Stromal cell of bone marrow (primary cell): ENCODE measurements around the gene IDE.
"Not testable (repeated sequence)": the region's sequence is repeated elsewhere in the genome, so short reads cannot be mapped to it uniquely, and the experiment has no call there.

Source experiments
- DNase-seq: peaks from one replicate; pipeline ENCODE4 v3.0.0-alpha.2; 2012; ENCODE audit warnings: low read depth

The IDE gene

DNA sequence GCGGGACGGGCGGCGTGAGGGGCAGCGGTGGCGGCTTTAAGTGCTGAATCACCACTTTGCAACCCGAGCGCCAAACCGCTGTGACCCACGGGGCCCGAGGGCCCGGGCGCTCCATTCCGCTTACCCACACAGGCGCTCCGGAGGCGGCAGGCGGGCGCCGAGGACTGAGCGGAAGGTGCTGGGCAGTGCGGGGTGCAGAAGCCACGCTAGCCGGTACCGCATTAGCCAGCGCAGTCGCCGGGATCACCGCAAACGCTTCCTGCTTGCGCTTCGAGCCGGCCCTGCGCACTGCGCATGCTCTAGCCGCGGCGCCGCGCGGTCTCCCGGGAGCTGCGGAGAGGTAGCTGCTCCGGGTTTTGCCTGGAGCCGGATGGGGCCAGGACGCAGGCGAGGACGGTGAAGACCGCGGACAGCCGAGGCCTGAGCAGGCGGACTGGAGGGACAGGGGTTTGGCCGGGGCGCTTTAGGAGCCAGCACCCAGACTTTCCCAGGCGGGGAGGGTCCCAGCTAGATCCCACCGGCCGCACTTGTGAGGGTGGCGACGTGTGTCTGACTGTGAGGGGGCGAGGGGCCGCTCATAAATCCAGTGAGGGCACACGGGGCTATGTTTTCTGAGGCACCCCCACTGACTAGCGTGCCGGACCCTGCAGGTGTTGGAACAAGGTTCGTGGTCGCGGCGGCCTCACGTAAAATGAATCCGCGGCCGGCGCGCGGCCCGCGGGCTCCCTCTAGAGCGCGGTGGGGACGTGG lies at the start of gene IDE:
Gene IDE (minus strand): TSS at position 296 of the 750 bp plus-strand sequence. CDS start 74 bp downstream, at position 222.
- peak; percentile 76 for DNase-seq

DNA sequence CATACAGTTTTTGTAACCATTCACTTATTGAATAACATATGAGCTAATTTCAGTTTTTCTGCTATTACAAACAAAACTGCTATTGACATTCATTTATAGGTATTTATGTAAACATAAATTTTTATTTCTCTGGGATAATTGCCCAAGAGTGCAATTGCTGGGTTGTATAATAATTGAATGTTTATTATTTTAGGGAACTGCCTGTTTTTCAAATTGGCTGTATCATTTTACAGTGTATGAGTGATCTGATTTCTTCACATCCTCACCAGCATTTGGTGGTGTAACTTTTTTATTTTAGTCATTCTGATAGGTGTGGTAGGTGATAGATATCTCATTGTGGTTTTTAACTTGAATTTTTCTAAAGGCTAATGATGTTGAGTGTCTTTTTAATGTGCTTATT lies 45.5 kb upstream of the IDE start:
- DNase-seq, result no peak

DNA sequence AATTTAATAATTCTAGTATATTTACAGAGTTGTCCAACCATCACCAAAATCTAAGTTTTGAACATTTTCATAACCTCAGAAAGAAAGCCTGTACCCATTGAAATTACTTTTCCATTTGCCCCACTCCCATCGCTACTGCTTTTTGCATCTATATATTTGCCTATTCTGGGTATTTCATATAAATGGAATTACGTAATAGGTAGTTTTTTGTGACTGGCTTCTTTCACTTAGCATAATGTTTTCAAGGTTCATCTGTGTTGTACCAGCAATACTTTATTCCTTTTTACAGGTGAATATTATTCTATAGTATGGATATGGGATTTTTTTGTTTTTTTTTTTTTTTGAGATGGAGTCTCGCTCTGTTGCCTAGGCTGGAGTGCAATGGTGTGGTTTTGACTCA lies 41.6 kb upstream of the IDE start:
- no peak for DNase-seq

DNA sequence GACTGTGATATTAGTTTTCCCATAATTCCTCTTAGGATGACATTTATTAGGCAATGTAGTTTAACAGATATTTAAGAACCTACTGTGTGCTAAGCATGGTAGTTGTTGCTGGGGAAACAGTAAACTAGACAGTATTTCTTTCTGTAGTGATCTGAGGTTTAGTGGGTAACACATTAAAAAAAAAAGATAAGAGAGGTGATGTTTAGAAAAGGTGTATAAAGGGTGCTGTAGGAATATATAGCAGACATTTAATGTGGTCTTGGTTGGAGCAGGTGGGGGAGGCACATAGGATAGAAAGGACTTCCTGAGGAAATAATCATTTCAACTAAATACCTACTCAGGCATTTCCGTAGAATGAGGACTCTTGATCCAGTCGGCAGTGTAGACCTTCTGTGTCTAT lies 30.9 kb upstream of the IDE start:
- no peak for DNase-seq

DNA sequence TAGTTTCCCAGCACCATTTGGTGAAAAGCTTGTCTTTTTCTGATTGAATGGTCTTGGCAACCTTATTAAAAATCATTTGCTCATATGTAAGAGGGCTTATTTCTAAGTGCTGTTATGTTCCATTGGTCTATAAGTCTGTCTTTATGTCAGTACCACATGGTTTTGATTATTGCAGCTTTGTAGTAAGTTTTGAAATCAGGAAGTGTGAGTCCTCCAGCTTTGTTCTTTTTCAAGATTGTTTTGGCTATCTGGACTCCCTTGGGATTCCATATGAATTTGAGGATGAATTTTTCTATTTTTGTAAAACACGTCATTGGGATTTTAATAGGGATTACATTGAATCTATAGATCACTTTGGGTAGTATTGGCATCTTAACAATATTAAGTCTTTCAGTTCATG lies 24.4 kb upstream of the IDE start:
- no peak for DNase-seq

DNA sequence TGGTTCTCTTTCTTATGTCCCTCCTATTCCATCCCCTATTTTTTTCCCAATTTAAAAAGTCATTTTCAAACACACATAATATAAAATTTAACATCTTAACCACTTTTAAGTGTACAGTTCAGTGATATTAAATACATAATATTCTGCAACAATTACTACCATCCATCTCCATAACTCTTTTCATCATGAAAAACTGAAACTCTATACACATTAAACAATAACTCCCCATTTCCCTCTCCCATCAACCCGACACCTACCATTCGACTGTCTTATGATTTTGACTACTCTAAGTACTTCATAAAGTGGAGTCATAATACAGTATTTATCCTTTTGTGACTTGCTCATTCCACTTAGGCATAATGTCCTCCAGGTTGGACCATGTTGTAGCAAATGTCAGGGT lies 21.6 kb upstream of the IDE start:
- DNase-seq, result no peak

DNA sequence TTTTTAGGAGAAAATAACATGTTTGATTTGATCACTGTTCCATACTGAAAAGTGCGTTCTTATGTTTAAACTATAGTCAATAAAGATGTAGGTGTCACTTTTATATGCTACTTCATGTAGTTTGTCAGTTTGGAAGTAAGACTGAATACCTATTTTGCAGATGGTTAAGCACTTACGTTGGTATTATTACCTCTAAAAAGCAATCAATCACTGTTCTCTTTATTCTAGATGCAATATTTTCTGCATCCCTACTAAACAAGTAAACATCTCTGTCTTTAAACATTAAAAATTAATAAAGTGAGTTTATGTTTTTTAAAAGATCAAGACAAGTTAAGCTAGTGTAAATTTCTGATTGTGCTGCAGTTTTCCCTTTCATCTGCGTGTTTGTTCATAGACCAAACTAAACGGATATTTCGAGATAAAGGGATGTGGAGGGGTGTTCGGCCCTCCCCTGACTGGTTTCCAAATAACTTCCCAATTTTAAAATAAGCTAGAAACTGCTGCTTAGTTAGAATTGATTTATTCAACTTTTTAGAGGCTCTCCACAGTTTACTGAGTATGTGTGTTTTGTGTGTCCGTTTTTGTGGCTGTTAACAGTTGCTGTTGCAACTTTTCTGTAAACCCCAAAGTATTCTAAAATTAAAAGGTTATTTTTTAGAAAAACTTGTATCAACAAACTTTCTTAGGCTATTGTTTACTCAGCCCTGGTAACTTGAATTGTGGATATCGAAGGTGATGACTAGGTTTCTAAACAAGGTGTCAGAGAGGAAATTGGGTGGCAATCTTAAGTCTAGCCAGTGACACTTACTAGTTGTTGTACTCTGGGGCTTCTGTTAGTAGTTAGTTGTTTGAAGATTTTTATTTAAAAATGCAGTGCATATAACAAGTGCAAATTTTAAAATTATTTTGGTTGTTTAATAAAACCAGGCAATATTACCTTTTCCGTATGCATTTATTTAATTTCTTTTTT lies 20.0 kb upstream of the IDE start:
- no peak for DNase-seq

DNA sequence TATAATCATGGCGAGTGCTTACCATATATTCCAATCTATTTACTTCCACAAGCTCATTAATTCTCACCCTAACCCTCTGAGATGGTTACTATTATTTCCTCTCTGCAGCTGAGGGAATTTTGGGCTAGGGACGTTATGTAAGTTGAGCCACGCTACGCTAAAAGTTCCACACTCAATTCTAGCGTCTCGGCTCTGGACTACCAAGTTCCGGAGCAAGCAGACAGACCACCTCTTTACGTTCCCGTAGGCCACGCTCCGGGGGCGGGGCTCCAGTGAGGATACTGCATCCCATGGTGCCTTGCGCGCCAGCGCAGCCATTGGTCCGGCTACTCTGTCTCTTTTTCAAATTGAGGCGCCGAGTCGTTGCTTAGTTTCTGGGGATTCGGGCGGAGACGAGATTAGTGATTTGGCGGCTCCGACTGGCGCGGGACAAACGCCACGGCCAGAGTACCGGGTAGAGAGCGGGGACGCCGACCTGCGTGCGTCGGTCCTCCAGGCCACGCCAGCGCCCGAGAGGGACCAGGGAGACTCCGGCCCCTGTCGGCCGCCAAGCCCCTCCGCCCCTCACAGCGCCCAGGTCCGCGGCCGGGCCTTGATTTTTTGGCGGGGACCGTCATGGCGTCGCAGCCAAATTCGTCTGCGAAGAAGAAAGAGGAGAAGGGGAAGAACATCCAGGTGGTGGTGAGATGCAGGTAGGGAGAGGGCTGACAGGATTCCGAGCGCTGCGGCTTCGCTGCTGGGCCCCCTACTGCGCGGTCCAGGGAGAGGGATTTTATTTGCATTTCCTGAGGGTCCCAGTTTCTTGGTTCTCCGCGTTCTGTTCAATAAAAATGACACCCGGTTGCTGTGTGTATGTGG lies 19.1 kb upstream of the IDE start, which contains the start of gene KIF11:
Gene KIF11 (plus strand): TSS at position 370 of the 858 bp plus-strand sequence. CDS start 246 bp downstream, at position 616.
- DNase-seq, result peak; percentile 96

DNA sequence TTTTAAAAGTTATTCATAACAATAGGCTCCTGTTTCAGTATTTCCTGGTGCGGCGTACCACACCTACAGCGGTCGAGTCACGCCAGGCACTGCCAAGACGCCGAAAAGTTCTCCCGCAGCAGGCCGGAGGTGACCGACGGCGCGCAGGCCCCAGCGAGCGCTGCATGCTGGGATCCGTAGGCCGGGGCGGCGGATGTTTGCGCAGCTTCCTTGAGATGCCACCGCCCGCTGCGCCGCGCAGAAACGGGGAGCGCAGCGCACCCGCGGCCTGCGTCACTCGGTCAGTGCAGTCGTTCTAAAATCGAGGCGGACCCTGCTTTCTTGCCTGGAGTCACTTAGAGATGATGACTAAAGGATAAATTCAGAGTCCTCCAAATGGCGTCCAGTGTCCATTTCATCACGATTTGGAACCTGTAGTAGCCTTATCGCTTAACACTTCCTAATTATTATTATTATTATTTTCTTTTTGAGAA lies 17.7 kb upstream of the IDE start:
- DNase-seq, result peak; percentile 90

DNA sequence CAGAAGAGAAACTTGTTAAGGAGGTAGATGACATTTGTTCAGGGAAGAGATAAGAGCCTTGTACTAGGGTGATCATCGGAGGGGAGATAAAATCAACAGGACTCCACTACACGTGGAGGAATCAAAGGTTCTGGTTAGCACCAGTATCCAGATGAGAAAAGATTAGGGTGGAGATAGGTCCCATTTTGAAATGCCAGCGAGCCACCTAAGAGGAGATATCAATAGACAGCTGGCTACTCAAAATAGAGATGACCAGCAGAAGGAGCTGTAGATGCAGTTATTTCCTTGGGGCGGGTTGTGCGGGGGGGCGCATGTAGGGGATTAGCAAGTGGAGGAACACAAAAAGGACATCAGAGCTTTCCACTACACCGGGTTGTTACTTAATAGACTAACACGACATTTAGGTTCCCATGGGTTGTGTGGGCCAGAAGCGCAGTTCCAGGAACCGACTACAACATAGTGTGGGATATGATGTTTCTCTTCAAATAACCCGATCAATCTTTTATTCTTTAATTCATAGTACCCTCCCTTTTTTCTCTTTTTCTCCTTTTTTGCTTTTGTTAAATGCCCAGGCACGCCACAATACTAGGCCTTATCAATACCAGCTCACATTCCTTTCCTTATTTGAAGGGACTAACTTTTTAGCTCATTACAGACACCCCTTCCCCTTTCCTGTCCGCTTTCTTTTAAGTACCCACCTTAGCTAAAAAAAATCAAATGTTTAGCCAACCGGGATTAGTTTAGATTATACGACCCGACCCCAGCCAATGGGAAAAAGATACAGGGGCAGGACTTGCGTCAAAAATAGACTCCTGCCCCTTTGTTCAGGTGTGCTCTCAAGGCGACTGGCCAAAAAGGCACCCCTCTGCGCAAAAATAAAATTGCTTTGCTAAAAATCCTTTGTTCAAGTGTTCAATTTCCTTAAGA lies 17.0 kb upstream of the IDE start:
- no peak for DNase-seq

DNA sequence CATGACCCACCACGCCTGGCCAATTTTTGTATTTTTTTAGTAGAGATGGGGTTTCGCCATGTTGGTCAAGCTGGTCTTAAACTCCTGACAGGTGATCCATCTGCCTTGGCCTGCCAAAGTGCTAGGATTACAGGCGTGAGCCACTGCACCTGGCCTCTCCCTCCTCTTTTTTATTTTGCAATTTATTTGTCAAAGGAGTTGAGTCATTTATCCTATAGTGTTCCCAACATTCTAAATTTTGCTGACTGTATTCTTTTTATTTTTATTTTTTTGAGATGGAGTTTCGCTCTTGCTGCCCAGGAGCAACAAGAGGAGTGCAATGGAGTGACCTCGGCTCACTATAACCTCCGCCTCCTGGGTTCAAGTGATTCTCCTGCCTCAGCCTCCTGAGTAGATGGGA lies 8.5 kb upstream of the IDE start:
- not testable (repeated sequence) for DNase-seq

DNA sequence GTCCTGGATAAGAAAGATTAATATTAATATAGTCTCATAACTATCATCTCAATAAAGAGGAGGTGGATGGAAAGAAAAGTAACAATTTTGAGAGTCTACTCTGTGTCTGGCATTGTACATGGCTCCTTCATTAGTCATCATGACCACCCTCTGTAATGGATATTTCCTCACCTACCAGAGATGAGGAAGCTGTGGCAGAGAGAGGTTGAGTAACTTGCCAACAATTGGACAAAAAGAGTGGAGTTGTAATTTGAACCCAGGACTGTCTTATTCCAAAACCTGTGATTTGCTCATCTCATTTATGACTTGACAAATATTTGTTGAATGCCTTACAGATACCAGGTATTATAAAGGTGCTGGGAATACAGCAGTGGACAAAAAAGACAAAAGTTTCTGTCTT lies 2.1 kb upstream of the IDE start:
- DNase-seq, result no peak

DNA sequence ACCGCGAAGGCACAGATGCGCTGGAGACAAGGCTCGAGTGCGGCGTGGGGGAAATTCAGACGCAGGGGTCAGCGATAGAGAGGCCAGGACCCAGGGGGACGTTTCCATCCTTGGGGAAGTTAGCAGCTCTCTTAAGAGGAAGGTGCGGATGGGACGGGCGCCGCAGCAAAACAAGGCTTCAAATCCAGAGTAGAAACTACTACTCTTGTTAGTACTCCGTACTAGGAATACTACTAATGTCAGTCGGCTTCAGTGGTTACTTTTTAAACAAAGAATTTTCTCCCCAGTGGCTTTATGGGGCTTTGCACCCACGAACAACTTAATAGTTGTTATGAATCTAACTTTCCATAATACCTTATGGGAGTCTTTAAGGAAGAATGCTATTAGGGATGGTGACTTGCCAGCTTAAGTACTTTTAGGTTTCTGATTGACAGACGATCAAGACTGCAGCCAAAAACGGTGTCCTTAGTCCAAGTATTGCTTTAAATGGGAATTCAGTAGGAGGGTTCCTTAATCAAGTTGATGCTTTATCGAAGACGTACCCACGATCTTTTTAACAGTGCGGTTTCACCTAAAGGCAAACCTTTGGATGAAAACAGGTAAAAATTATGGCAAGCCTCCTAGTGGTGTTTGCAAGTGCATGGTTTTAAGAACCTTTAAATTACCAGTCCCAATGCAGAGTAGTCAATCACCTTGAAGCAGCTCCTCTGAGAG lies 812 bp upstream of the IDE start:
- DNase-seq, result no peak

DNA sequence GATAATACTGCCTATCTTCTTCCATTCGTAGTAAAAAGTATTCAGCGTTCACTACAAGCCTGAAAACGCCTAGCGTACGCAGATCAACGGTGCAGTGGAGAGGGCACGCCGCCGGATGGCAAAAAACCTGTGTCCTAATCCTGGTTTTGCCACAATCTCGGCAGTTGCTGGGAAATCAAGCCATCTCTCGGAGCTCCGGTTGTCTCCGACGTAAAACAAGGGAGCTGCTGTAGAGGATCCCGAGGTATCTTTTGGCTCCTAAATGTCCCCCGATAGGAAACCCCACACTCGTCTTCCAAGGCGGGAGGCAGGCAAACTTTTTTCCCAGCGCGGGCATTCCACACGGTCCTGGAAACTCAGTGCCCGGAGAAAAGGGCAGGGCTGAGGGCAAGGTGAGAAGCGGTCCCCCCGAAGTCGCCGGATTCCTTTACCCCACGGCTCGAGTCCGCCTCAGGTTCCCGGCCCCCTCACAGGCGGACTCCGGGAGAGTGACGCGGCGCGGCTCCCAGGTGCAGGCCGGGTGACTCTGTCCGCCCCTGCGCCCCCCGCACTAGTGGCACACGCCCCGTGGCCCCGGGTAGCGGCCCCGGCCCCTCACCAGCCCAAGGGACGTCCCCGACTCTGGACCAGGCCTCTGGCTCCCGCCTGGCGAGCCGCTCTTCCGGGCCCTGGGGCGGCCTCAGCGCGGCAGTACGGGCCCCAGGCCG lies 649 bp downstream of the IDE start:
- DNase-seq, result no peak

DNA sequence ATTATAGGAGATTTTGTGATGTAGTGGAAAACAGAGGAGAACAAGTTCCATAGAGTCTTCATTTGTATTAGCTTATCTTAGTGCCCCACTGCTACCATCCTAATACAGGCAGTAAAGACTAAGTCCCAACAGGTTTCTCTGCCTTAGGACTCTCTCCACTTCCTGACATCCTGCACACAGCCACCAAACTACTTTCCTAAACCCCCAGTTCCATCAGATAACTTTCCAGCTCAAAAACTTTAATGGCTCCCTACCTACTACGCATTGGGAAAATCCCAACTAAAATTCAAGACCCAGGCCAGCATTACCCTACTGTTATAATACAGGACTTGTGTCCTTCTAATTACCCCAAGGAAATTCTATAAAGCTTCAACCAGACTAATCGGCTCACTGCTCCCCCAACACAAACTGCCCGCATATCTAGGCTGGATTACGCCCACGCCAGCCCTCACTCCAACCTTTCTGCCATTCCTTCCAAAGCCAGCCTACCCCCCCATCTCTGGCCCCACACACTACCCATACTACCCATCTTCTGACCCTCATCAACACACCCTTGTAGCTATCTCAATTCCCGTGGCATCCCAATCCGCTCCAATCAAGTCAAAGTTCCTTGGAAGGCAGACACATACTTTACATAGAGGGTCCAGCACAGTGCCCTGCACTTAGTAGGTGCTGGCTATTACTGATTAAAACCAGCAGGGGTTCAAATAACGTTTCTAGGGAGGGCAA lies 1.4 kb downstream of the IDE start:
- no peak for DNase-seq

DNA sequence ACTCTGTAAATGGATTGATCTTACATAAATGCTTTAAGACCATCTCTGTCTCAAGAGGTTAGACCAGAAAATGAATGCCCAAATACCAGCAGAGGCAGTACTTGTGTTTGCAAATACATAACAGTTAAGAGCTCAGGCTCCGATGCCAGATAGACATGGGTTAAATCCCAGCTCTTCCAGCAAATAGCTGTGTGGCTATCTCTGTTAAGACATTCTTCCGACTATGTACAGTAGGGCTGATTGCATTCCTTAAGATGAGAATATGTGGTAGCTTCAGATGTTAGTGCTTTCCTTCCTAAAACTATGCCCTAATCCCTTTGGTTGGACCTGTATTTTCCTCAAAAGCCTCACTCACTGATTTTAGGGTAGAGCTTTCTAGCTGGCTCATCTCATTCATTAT lies 2.2 kb downstream of the IDE start:
- DNase-seq, result no peak

DNA sequence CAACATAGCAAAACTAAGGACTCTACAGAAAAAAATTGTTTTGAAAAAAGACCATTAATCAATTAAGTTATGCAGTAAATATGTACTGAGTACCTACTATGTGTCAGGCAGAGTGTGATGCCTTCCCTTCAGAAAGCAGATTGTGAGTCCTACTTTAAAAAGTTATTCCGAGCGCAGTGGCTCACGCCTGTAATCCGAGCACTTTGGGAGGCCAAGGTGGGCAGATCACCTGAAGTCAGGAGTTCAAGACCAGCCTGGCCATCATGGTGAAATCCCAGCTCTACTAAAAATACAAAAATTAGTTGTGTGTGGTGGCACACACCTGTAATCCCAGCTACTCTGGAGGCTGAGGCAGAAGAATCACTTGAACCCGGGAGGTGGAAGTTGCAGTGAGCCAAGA lies 4.2 kb downstream of the IDE start:
- DNase-seq, result not testable (repeated sequence)

DNA sequence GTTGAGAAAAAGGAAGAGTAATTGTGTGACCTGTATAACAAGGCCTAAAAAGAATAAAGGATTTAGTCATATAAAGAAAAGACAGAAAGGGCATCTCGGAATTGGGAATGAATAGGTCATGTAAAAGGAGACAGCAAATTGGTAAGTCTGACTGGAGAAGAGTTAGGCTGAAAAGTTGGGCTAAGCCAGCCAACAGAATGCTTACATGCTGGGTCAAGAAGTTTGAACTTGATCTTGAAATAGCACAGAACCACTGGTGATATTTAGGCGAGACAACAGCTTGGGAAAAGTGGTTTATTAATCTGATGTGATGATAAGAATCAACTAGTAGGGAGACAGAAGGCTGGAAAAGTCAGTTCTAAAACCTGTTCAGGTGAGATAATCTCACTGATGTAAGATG lies 4.8 kb downstream of the IDE start:
- no peak for DNase-seq
